Measurements from ENCODE around the gene IPCEF1.

DNA sequence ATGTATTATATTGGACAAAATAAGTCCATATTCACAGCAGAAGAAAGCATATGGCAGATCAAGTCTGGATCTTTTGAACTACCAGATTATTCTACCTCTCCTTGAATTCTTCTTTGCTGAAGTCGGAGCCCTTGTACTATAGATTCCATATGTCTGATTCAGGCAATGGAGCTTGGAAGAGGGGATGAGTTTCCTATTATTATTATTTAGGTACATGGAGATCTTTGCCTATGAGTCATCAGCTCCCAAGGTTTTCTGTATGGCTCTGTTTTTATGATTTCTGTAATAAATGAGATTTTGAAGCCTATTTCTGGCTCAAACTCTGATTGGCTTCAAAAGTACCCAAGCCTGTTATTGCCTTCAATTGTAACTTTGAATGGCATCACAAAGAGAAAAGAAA, 245.6 kb downstream of the IPCEF1 start:
- TF ChIP-seq RFX5 (IDR thresholded peaks at IDR 0.05; ENCODE audit: borderline replicate concordance, low read depth, low read length) (no peak), POU5F1 (IDR thresholded peaks at IDR 0.05; ENCODE audit: low read depth, low read length) (no peak), HDAC6 (IDR thresholded peaks at IDR 0.05; ENCODE audit: low read depth, low read length) (no peak), EZH2 (IDR thresholded peaks at IDR 0.05; ENCODE audit: low read depth, low read length, severe bottlenecking) (no peak), FOSL1 (IDR thresholded peaks at IDR 0.05; ENCODE audit: insufficient read depth, low read depth, low read length) (no peak), POLR2AphosphoS5 (IDR thresholded peaks at IDR 0.05; ENCODE audit: low read depth, low read length) (no peak), ZNF274 (IDR thresholded peaks at IDR 0.05; ENCODE audit: borderline replicate concordance, extremely low read depth, low read length) (no peak)
- TF ChIP-seq, protein P1, sequence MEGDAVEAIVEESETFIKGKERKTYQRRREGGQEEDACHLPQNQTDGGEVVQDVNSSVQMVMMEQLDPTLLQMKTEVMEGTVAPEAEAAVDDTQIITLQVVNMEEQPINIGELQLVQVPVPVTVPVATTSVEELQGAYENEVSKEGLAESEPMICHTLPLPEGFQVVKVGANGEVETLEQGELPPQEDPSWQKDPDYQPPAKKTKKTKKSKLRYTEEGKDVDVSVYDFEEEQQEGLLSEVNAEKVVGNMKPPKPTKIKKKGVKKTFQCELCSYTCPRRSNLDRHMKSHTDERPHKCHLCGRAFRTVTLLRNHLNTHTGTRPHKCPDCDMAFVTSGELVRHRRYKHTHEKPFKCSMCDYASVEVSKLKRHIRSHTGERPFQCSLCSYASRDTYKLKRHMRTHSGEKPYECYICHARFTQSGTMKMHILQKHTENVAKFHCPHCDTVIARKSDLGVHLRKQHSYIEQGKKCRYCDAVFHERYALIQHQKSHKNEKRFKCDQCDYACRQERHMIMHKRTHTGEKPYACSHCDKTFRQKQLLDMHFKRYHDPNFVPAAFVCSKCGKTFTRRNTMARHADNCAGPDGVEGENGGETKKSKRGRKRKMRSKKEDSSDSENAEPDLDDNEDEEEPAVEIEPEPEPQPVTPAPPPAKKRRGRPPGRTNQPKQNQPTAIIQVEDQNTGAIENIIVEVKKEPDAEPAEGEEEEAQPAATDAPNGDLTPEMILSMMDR (IDR thresholded peaks at IDR 0.05; ENCODE audit: control extremely low read depth in 1 of 3, insufficient read depth in 1 of 3, low read depth in 1 of 3, low read length in 3 of 3): no peak
- TF ChIP-seq, protein P2, sequence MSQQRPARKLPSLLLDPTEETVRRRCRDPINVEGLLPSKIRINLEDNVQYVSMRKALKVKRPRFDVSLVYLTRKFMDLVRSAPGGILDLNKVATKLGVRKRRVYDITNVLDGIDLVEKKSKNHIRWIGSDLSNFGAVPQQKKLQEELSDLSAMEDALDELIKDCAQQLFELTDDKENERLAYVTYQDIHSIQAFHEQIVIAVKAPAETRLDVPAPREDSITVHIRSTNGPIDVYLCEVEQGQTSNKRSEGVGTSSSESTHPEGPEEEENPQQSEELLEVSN (IDR thresholded peaks at IDR 0.05): no peak
